ENCODE results near the gene SLC7A7. TPM values are rescaled to one million over a fixed set of nuclear protein-coding genes. Genes with fewer than 3 reads are reported as not detected.
"Not testable (repeated sequence)": the region's sequence is repeated elsewhere in the genome, so short reads cannot be mapped to it uniquely, and the experiment has no call there.

Gene SLC7A7
- total RNA-seq, 1 experiment from 2014 or later: 2.3 TPM

DNA sequence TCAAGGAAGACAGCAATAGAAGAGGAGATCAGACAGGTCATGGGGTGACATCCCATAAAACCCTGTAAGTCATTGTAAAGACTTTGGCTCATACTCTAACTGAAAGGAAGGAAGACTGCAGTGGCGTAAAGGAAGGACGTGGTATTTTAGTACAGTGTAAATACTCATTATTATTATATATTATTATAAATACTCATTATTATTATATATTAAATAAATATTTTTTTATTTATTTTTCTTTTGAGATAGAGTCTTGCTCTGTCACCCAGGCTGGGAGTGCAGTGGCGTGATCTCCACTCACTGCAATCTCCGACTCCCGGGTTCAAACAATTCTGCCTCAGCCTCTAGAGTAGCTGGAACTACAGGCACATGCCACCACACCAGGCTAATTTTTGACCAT lies 41.2 kb upstream of the SLC7A7 start:
- ChIA-PET POLR2A (ENCODE audit: low non-redundant PET) (no interaction called here), CTCF (no interaction called here)
- Histone ChIP-seq H3K9me3 (ENCODE audit: low read depth, low read length, poor library complexity, severe bottlenecking) (no peaks in the 10 kb centered on the region), H3K4me3 (ENCODE audit: low read depth, low read length, poor library complexity, severe bottlenecking) (no peak overlapping the region), H3K36me3 (ENCODE audit: insufficient read depth, low read length, poor library complexity, severe bottlenecking) (no peaks in the 10 kb centered on the region), H3K4me1 (ENCODE audit: insufficient read depth, low read length, poor library complexity, severe bottlenecking) (peaks cover 3% of the 10 kb centered on the region), H3K27me3 (replicated peaks; ENCODE audit: insufficient read depth, low read depth, low read length, poor library complexity) (no peaks in the 10 kb centered on the region), H3K27ac (ENCODE audit: low read depth, low read length, poor library complexity, severe bottlenecking) (no peak overlapping the region)
- no TSS peak for BruUV-seq (replicated peaks)
- intact Hi-C loops (cut with micrococcal nuclease; ENCODE audit: unreplicated experiment): loop anchor here (10.0 kb wide), 2 partner anchors 382 to 552 kb away; no protein-coding TSS in a partner anchor
- DNase-seq (ENCODE audit: low spot score): no peak
- TF ChIP-seq, protein P1, sequence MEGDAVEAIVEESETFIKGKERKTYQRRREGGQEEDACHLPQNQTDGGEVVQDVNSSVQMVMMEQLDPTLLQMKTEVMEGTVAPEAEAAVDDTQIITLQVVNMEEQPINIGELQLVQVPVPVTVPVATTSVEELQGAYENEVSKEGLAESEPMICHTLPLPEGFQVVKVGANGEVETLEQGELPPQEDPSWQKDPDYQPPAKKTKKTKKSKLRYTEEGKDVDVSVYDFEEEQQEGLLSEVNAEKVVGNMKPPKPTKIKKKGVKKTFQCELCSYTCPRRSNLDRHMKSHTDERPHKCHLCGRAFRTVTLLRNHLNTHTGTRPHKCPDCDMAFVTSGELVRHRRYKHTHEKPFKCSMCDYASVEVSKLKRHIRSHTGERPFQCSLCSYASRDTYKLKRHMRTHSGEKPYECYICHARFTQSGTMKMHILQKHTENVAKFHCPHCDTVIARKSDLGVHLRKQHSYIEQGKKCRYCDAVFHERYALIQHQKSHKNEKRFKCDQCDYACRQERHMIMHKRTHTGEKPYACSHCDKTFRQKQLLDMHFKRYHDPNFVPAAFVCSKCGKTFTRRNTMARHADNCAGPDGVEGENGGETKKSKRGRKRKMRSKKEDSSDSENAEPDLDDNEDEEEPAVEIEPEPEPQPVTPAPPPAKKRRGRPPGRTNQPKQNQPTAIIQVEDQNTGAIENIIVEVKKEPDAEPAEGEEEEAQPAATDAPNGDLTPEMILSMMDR (conservative IDR thresholded peaks at IDR 0.05; ENCODE audit: low read depth, low read length): no peak
- TF ChIP-seq EZH2 (IDR thresholded peaks at IDR 0.05; ENCODE audit: borderline replicate concordance, low read depth, low read length, poor library complexity, severe bottlenecking): no peak

DNA sequence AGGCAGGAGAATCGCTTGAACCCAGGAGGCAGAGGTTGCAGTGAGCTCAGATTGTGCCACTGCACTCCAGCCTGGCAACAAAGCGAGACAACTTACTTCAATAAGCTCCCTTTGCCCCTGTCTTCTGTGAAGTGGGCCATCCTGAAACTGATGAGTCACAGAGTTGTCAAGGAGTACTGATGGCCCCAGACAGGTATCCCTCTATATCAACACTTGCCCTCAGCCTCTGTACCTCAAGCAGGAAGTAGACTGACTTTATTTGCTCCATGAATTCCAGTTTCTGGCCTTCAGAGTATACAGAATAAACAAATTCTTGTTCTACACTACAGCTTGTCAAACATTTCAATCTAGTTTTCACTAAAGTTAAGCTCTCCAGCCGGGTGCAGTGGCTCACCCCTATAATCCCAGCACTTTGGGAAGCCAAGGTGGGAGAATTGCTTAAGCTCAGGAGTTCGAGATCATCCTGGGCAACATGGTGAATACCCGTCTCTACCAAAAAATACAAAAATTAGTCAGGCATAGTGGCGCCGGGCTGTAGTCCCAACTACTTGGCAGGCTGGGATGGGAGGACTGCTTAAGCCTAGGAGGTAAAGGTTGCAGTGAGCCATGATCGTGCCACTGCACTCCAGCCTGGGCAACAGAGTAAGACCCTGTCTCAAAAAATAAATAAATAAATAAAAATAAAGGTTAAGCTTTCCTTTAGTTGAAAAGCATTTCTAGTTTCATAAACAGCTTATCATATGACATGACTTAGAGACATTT lies 39.9 kb upstream of the SLC7A7 start:
- Histone ChIP-seq H3K27ac (ENCODE audit: low read depth, low read length, poor library complexity, severe bottlenecking) (no peak overlapping the region), H3K4me3 (ENCODE audit: low read depth, low read length, poor library complexity, severe bottlenecking) (no peak overlapping the region), H3K9me3 (ENCODE audit: low read depth, low read length, poor library complexity, severe bottlenecking) (no peaks in the 10 kb centered on the region), H3K36me3 (ENCODE audit: insufficient read depth, low read length, poor library complexity, severe bottlenecking) (no peaks in the 10 kb centered on the region), H3K4me1 (ENCODE audit: insufficient read depth, low read length, poor library complexity, severe bottlenecking) (peaks cover 3% of the 10 kb centered on the region), H3K27me3 (replicated peaks; ENCODE audit: insufficient read depth, low read depth, low read length, poor library complexity) (no peaks in the 10 kb centered on the region)
- no peak for TF ChIP-seq EZH2 (IDR thresholded peaks at IDR 0.05; ENCODE audit: borderline replicate concordance, low read depth, low read length, poor library complexity, severe bottlenecking)
- TF ChIP-seq, protein P1 (conservative IDR thresholded peaks at IDR 0.05; ENCODE audit: low read depth, low read length): no peak
- no peak for DNase-seq (ENCODE audit: low spot score)
- ChIA-PET POLR2A (ENCODE audit: low non-redundant PET) (no interaction called here), CTCF (interaction anchor here (0.6 to 4.3 kb wide), 5 partner anchors 9 to 480 kb away, joined by 3 to 38 read pairs (median 4); no protein-coding TSS in a partner anchor)
- intact Hi-C loops (cut with micrococcal nuclease; ENCODE audit: unreplicated experiment): loop anchor here (10.0 kb wide), 2 partner anchors 380 to 550 kb away; no protein-coding TSS in a partner anchor
- BruUV-seq (replicated peaks): no TSS peak

DNA sequence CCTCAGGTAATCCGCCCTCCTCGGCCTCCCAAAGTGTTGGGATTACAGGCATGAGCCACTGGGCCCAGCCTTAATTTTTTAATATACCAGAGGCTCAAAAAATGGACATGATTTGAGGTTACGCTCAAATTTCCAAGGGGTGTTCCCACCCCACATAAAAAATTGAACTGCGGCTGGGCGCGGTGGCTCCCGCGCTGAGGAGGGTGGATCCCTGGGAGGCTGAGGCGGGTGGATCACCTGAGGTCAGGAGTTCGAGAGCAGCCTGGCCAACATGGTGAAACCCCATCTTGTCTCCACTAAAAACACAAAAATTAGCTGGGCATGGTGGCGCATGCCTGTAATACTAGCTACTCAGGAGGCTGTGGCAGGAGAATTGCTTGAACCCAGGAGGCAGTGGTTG lies 39.1 kb upstream of the SLC7A7 start:
- BruUV-seq (replicated peaks); H3K27me3 ChIP-seq (replicated peaks; ENCODE audit: insufficient read depth, low read depth, low read length, poor library complexity); H3K4me1 ChIP-seq (ENCODE audit: insufficient read depth, low read length, poor library complexity, severe bottlenecking); POLR2A ChIA-PET (ENCODE audit: low non-redundant PET); H3K27ac ChIP-seq (ENCODE audit: low read depth, low read length, poor library complexity, severe bottlenecking); H3K4me3 ChIP-seq (ENCODE audit: low read depth, low read length, poor library complexity, severe bottlenecking); H3K9me3 ChIP-seq (ENCODE audit: low read depth, low read length, poor library complexity, severe bottlenecking); DNase-seq (ENCODE audit: low spot score); H3K36me3 ChIP-seq (ENCODE audit: insufficient read depth, low read length, poor library complexity, severe bottlenecking): not testable (repeated sequence)
- CTCF ChIA-PET: interaction anchor here (0.8 to 4.3 kb wide), 5 partner anchors 25 to 298 kb away, joined by 3 to 38 read pairs (median 4); partner anchors contain the start of gene MRPL52
- intact Hi-C loops (cut with micrococcal nuclease; ENCODE audit: unreplicated experiment): loop anchor here (10.0 kb wide), 2 partner anchors 379 to 549 kb away; no protein-coding TSS in a partner anchor
